Ovary (tissue), 10 donors: ENCODE measurements around the gene FBXO46. TPM values are rescaled to one million over a fixed set of nuclear protein-coding genes. Genes with fewer than 3 reads are reported as not detected.

Source experiments
- DNase-seq, 5 donors: peaks; one replicate each; pipeline ENCODE4 v3.0.0-alpha.2; 2019 to 2020
- H3K27ac ChIP-seq, 2 donors: fragments of 200-600 bp; one replicate each; pipeline versions ENCODE4 v1.5.1 to v1.8.0; 2019 to 2022
- H3K27me3 ChIP-seq: fragments of 200-600 bp; one replicate; pipeline ENCODE4 v1.8.0; 2022
- H3K36me3 ChIP-seq: fragments of 200-600 bp; sonication (generic); one replicate; pipeline ENCODE4 v1.5.1; 2019
- H3K4me1 ChIP-seq: one replicate; pipeline ENCODE4 v1.8.1; 2013; ENCODE audit warnings: mild to moderate bottlenecking, moderate library complexity; ENCODE audit not compliant: insufficient read depth
- H3K4me3 ChIP-seq: fragments of 200-600 bp; sonication (generic); one replicate; pipeline ENCODE4 v1.5.1; 2017
- H3K9me3 ChIP-seq, 2 donors: fragments of 200-600 bp in 1 of 2; sonication (generic) in 1 of 2; one replicate each; pipeline versions ENCODE4 v1.5.1 to v1.8.1; 2013 to 2019; ENCODE audit warnings: mild to moderate bottlenecking in 1 of 2, moderate library complexity in 1 of 2
- EP300 ChIP-seq: sonication (generic); formaldehyde crosslinking; IDR thresholded peaks from one replicate; pipeline ENCODE4 v1.6.1; 2017; ENCODE audit warnings: antibody characterized with exemption
- POLR2A ChIP-seq: fragments of 450-650 bp; IDR thresholded peaks from one replicate; pipeline ENCODE4 v1.6.1; 2017; ENCODE audit warnings: antibody characterized with exemption, mild to moderate bottlenecking, moderate library complexity
- WGBS, 3 donors: extraction: QIAGEN DNeasy Blood & Tissue Kit in 1 of 3; methylation state at CpG; one replicate each; pipeline versions ENCODE4 v1.1.5 to v1.1.7; 2013 to 2017; 5-methylcytosine and 5-hydroxymethylcytosine counted together
- intact Hi-C, 4 donors: fragments of 100-400 bp; cut with DNase I; formaldehyde crosslinking; loops; one replicate each; pipeline versions ENCODE4 v1.11.0 to v1.15.1; 2022 to 2023
- long read RNA-seq, 3 donors: library from polyadenylated mRNA in 2 of 3; unstranded in 2 of 3; transcript quantifications; one replicate each; pipeline ENCODE4 v2.0.0 and lab custom pipeline, GENCODE V29; 2021 to 2026
- polyA plus RNA-seq, 2 donors: library from polyadenylated mRNA; stranded (reverse); fragments of 200-250 nt in 1 of 2; fragments of 350-450 nt in 1 of 2; fragmentation: Illumina TruSeq in 1 of 2; extraction: RNeasy Lipid Tissue Mini Kit (QIAGEN cat#74804) in 1 of 2; gene quantifications; one replicate each; pipeline ENCODE4 v1.2.3, GENCODE V29; 2013 to 2014
- total RNA-seq, 7 donors: library from RNA; depleted of rRNA in 2 of 7; stranded (reverse); fragments of >200 nt in 2 of 7; fragmentation: NEBNext Ultra II Directional in 3 of 7; extraction: Animal tissue kit (Norgen Biotek cat#: 25700) in 3 of 7; gene quantifications; one replicate each; pipeline versions ENCODE4 v1.1.0 to v1.2.4, GENCODE V29; 2016 to 2023
- TF ChIP-seq, protein P1 (sequence below), 3 donors: fragments of 450-650 bp in 2 of 3; fragments of 200-600 bp in 1 of 3; IDR thresholded peaks; one replicate each; pipeline versions ENCODE4 v1.5.1 to v1.8.0; 2016 to 2022; ENCODE audit warnings: antibody characterized with exemption in 3 of 3, mild to moderate bottlenecking in 1 of 3
- donor health status: DM: no; HTN: no; CAD: no; lungs with moderate emphysema.
- donor health status: DM: no; HTN: no; CAD: no.
- donor health status: Bipolar disorder and iron deficiency.
- donor health status: DM: yes; HTN: yes; CAD: no.
- donor health status: DM: no; HTN: no; CAD: no.
- donor health status: DM: yes; HTN: yes; CAD: no.

Gene FBXO46
- total RNA-seq (10 to 100 TPM; 13.4 to 32.5 (median 22.4) TPM), polyA plus RNA-seq (10 to 100 TPM in 1 of 2 donors, 1 to 10 TPM in 1; 6.7 to 13.9 TPM)
- long read RNA-seq, donor 1, partial matches to known transcripts: 0 of 4 reads
- long read RNA-seq, donor 1, other reads (novel, unspliced or antisense): 2 of 4 reads
- long read RNA-seq, donor 2, partial matches to known transcripts: 0 of 2 reads
- long read RNA-seq, donor 2, other reads (novel, unspliced or antisense): 0 of 2 reads
- long read RNA-seq, donor 3, transcript FBXO46-201 (2 exons, 3,001 nt): major isoform, 11 of 54 reads
- long read RNA-seq, donor 3, partial matches to known transcripts: 0 of 54 reads
- long read RNA-seq, donor 3, other reads (novel, unspliced or antisense): 43 of 54 reads

- intact Hi-C loops: loop anchor here in 1 of 4 donors (2.0 kb wide), 1 partner anchor 36 kb away; no protein-coding TSS in a partner anchor
- TF ChIP-seq POLR2A (peak; percentile 45), EP300 (no peak)
- TF ChIP-seq, protein P1, sequence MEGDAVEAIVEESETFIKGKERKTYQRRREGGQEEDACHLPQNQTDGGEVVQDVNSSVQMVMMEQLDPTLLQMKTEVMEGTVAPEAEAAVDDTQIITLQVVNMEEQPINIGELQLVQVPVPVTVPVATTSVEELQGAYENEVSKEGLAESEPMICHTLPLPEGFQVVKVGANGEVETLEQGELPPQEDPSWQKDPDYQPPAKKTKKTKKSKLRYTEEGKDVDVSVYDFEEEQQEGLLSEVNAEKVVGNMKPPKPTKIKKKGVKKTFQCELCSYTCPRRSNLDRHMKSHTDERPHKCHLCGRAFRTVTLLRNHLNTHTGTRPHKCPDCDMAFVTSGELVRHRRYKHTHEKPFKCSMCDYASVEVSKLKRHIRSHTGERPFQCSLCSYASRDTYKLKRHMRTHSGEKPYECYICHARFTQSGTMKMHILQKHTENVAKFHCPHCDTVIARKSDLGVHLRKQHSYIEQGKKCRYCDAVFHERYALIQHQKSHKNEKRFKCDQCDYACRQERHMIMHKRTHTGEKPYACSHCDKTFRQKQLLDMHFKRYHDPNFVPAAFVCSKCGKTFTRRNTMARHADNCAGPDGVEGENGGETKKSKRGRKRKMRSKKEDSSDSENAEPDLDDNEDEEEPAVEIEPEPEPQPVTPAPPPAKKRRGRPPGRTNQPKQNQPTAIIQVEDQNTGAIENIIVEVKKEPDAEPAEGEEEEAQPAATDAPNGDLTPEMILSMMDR (IDR thresholded peaks at IDR 0.05): no peak
- H3K4me1 ChIP-seq: peaks cover 5% of the 10 kb centered on the region
- peak; percentile 95 to 97 (median 96) for DNase-seq
- H3K36me3 ChIP-seq: no peaks in the 10 kb centered on the region
- no peaks in the 10 kb centered on the region for H3K27me3 ChIP-seq
- H3K9me3 ChIP-seq: no peaks in the 10 kb centered on the region
- H3K4me3 ChIP-seq: peak within 1 kb of the TSS; percentile 95
- H3K27ac ChIP-seq: peak within 1 kb of the TSS in 1 of 2 donors; percentile 72
- 1% methylated on average over 48 of the region's 48 CpGs for WGBS, 3 donors
These were observed at the start of gene FBXO46 for GRCh38 chr19:45730368-45731288. FBXO46 (minus strand) TSS chr19:45730896; CDS start chr19:45713495, 17,401 bp downstream.

DNA sequence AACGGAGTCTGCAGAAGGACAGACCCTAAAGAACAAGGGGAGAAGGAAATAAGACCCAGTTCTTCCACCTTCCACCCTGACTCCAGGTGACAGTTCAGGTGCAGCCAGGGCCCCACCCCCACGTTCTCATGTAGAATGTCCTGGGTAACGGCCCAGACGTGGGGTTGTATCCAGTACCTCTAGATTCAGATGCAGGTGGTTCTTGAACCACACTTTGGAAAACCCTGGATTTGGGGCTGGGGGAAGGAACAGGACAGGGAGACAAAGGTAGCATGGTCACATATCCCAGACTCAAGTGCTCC lies 49.4 kb upstream of the FBXO46 start:
- Histone ChIP-seq H3K4me1 (peaks cover 17% of the 10 kb centered on the region), H3K27ac (peak overlapping the region in 1 of 2 donors; percentile 12), H3K36me3 (no peaks in the 10 kb centered on the region), H3K27me3 (no peaks in the 10 kb centered on the region), H3K9me3 (no peaks in the 10 kb centered on the region), H3K4me3 (peak overlapping the region; percentile 50)
- intact Hi-C loops: loop anchor here in 1 of 4 donors (5.0 kb wide), 1 partner anchor 273 kb away; the partner anchor contains the start of gene VASP
- DNase-seq: no peak
- WGBS, 3 donors: 34 to 47% (median 44%) methylated on average over 4 of the region's 4 CpGs
- TF ChIP-seq, protein P1 (IDR thresholded peaks at IDR 0.05): no peak
- no peak for TF ChIP-seq POLR2A
- TF ChIP-seq EP300: no peak

DNA sequence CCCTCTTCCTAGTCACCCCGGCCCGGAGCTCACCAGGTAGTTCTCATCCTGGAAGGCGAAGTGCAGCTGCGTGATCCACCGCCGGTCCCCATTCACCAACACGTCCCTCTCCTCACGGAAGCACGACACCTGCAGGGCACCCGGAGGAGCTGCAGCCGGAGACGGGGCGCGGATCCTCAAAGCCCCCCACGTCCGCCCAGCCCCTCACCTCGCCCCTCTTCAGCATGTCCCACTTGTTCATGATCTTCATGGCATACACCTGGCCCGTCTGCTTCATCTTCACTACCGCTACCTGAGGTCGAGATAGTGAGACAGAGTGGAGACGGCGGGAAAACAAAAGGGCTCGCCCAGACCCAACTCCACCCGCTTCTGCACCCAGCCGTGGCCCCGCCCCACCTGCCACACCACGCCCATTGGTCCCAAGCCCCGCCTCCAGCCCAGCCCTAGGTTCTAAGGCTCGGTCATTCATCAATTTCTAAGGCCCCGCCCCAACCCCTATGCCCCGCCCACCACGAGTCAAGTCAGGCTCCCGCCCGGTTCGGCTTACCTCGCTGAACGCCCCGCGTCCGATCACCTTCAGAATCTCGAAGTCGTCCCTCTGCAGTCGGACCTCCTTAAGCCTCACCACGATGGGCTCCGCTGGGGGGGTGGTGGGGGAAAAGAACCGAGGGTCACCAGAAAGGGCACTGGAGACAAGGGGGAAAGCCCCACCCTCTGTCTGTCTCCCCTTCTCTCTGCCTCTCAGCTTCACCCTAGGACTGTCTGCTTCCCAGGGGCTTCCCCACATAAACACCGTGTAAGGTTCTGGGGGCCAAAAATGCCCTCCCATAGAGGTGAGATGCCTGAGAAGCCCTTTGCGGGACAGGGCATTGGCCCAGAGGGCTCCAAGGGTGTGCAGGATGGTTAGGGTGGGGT lies 48.8 kb upstream of the FBXO46 start:
- intact Hi-C loops: loop anchor here in 1 of 4 donors (5.0 kb wide), 1 partner anchor 272 kb away; the partner anchor contains the start of gene VASP
- H3K9me3 ChIP-seq: no peaks in the 10 kb centered on the region
- 13 to 15% (median 15%) methylated on average over 48 of the region's 48 CpGs for WGBS, 3 donors
- peak overlapping the region in 1 of 2 donors; percentile 12 for H3K27ac ChIP-seq
- peak; percentile 90 to 97 (median 95) for DNase-seq
- H3K4me1 ChIP-seq: peaks cover 17% of the 10 kb centered on the region
- no peaks in the 10 kb centered on the region for H3K36me3 ChIP-seq
- TF ChIP-seq POLR2A (no peak), EP300 (no peak)
- TF ChIP-seq, protein P1 (IDR thresholded peaks at IDR 0.05): peak; percentile 49 to 68 (median 60)
- H3K4me3 ChIP-seq: peak overlapping the region; percentile 50
- H3K27me3 ChIP-seq: no peaks in the 10 kb centered on the region
